DOHH2 (cell line): ENCODE measurements around the gene HIGD1B.

Source experiments
- H3F3A ChIP-seq: fragments of 200-600 bp; sonication (generic), shearing (Covaris generic); 2 replicates; pipeline ENCODE4 v1.6.0; 2016; ENCODE audit warnings: antibody characterized with exemption, mild to moderate bottlenecking; ENCODE audit not compliant: control insufficient read depth, insufficient read depth
- H3K27ac ChIP-seq: fragments of 200-600 bp; sonication (generic); 2 replicates; pipeline ENCODE4 v1.5.1; 2014; ENCODE audit warnings: low read depth, mild to moderate bottlenecking, low read length, moderate library complexity
- H3K27me3 ChIP-seq: fragments of 200-600 bp; sonication (generic); 2 replicates; pipeline ENCODE4 v1.6.1; 2014; ENCODE audit warnings: mild to moderate bottlenecking, low read length, mixed read lengths; ENCODE audit not compliant: control insufficient read depth
- H3K36me3 ChIP-seq: fragments of 200-600 bp; sonication (generic); 2 replicates; pipeline ENCODE4 v1.6.1; 2014; ENCODE audit warnings: mild to moderate bottlenecking, low read length, moderate library complexity, mixed read lengths; ENCODE audit not compliant: control insufficient read depth
- H3K4me1 ChIP-seq: fragments of 200-600 bp; sonication (generic); 2 replicates; pipeline ENCODE4 v1.6.1; 2014; ENCODE audit warnings: mild to moderate bottlenecking, low read length, mixed read lengths; ENCODE audit not compliant: control insufficient read depth
- H3K4me2 ChIP-seq: fragments of 200-600 bp; sonication (generic); 2 replicates; pipeline ENCODE4 v1.6.0; 2014; ENCODE audit warnings: mild to moderate bottlenecking, low read length, moderate library complexity
- H3K4me3 ChIP-seq: fragments of 200-600 bp; sonication (generic); 2 replicates; pipeline ENCODE4 v1.5.1; 2014; ENCODE audit warnings: mild to moderate bottlenecking, low read length, mixed read lengths
- H3K79me2 ChIP-seq: fragments of 200-600 bp; sonication (generic); 2 replicates; pipeline ENCODE4 v1.6.1; 2014; ENCODE audit warnings: mild to moderate bottlenecking, low read length, mixed read lengths; ENCODE audit not compliant: control insufficient read depth
- H3K9me2 ChIP-seq: fragments of 200-600 bp; sonication (generic); replicated peaks from 2 replicates; pipeline ENCODE4 v1.6.1; 2014; ENCODE audit warnings: mild to moderate bottlenecking, low read length, mixed read lengths; ENCODE audit not compliant: control insufficient read depth
- H3K9me3 ChIP-seq: fragments of 200-600 bp; sonication (generic); 2 replicates; pipeline ENCODE4 v1.6.1; 2014; ENCODE audit warnings: antibody characterized with exemption, low read length, mixed read lengths; ENCODE audit not compliant: control insufficient read depth, insufficient read depth
- H4K20me1 ChIP-seq: fragments of 200-600 bp; sonication (generic); 2 replicates; pipeline ENCODE4 v1.6.0; 2014; ENCODE audit warnings: low read depth, mild to moderate bottlenecking, antibody characterized with exemption, low read length, moderate library complexity; ENCODE audit not compliant: control insufficient read depth, insufficient read depth
- EZH2phosphoT487 ChIP-seq: fragments of 200-600 bp; sonication (generic); IDR thresholded peaks from 2 replicates; pipeline ENCODE4 v1.6.1; 2017; ENCODE audit warnings: borderline replicate concordance, mild to moderate bottlenecking, antibody characterized with exemption, low read length, moderate library complexity, mixed read lengths
- TF ChIP-seq, protein P1 (sequence below): fragments of 200-600 bp; sonication (generic); IDR thresholded peaks from one replicate; pipeline ENCODE4 v1.5.1; 2014; ENCODE audit warnings: antibody characterized with exemption, mild to moderate bottlenecking, low read depth, low read length; ENCODE audit not compliant: poor library complexity, severe bottlenecking

HIGD1B gene

DNA sequence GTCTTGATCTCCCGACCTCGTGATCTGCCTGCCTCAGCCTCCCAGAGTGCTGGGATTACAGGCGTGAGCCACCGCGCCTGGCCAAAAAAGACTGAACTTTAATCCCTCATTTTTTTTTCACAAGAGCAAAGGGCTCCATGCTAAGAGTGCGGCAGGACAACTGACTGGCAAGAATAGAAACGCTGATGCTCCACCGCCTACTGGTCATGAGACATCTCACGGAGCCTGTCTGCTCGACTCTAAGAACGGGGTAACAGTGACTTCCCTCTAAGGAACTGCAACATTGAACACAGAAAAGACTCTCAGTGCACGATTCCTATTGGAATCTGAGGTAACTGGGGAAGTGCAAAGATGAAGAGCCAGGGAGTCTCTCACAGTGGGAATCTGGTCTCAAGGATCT is 23.9 kb downstream of the HIGD1B start:
- Histone ChIP-seq H3K27me3 (no peaks in the 10 kb centered on the region), H3K4me1 (no peaks in the 10 kb centered on the region), H3K9me3 (no peaks in the 10 kb centered on the region), H3K4me2 (no peak overlapping the region), H4K20me1 (no peaks in the 10 kb centered on the region), H3F3A (peaks cover 3% of the 10 kb centered on the region; the same call in 1 of the 2 replicates), H3K27ac (no peak overlapping the region), H3K9me2 (no peaks in the 10 kb centered on the region), H3K79me2 (no peaks in the 10 kb centered on the region), H3K36me3 (peaks cover 83% of the 10 kb centered on the region), H3K4me3 (no peak overlapping the region)
- TF ChIP-seq EZH2phosphoT487 = no peak
- TF ChIP-seq, protein P1, sequence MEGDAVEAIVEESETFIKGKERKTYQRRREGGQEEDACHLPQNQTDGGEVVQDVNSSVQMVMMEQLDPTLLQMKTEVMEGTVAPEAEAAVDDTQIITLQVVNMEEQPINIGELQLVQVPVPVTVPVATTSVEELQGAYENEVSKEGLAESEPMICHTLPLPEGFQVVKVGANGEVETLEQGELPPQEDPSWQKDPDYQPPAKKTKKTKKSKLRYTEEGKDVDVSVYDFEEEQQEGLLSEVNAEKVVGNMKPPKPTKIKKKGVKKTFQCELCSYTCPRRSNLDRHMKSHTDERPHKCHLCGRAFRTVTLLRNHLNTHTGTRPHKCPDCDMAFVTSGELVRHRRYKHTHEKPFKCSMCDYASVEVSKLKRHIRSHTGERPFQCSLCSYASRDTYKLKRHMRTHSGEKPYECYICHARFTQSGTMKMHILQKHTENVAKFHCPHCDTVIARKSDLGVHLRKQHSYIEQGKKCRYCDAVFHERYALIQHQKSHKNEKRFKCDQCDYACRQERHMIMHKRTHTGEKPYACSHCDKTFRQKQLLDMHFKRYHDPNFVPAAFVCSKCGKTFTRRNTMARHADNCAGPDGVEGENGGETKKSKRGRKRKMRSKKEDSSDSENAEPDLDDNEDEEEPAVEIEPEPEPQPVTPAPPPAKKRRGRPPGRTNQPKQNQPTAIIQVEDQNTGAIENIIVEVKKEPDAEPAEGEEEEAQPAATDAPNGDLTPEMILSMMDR = no peak

DNA sequence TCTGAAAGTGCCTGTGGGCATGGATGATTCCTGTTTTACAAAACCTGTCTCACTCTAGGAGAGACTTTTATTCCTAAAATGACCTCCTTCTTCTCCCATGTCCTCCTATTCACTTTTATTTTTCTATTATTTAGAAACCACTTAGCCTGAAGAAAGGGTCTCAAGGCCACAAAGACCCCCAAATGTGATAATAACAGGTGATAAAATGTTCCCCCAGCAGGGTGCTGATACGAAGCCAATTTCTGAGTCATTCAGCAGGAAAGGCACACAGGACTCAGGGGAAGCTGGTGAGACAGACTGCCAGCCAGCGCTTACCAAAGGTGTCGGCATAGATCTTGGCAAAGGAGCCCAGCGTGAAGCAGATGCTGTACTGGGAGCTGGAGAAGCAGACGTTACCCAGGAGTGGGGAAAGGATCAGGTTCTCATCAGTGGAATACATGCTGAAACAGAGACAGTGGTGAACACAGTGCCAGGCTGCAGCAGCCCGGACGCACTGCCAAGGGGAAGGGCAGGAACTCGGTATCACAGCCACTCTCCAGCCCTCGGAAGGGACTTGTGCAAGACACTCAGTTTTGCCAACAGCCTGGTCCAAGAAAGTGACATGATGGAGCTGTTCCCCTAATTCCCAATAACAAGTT is 24.6 kb downstream of the HIGD1B start:
- no peaks in the 10 kb centered on the region for H3F3A ChIP-seq
- H3K9me3 ChIP-seq = no peaks in the 10 kb centered on the region
- H3K27ac ChIP-seq = no peak overlapping the region
- H3K79me2 ChIP-seq = no peaks in the 10 kb centered on the region
- no peaks in the 10 kb centered on the region for H4K20me1 ChIP-seq
- H3K9me2 ChIP-seq = no peaks in the 10 kb centered on the region
- H3K27me3 ChIP-seq = no peaks in the 10 kb centered on the region
- TF ChIP-seq, protein P1 = no peak
- TF ChIP-seq EZH2phosphoT487 = no peak
- no peak overlapping the region for H3K4me3 ChIP-seq
- H3K4me1 ChIP-seq = no peaks in the 10 kb centered on the region
- peaks cover 83% of the 10 kb centered on the region for H3K36me3 ChIP-seq
- no peak overlapping the region for H3K4me2 ChIP-seq

DNA sequence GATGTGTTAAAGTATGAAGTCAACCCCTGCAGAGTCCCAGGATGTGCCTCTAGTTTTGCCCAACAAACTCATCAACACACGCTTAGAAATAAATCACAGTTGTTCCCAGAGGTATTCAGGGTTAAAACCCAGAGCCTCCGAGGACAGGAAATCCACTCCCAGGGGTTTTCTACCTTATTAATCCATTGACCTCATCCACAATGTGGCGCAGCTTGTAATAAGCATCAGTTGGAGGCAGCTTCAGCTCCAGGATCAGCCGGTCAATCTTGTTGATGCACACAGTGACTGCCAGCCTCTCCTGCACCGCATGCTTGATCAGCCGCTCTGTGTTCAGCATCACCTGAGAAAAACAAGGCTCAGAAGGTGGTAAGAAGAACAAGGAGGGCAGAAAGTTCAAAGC is 28.1 kb downstream of the HIGD1B start:
- Histone ChIP-seq H3K27me3 (no peaks in the 10 kb centered on the region), H3K4me3 (no peak overlapping the region), H3K36me3 (peaks cover 84% of the 10 kb centered on the region), H4K20me1 (no peaks in the 10 kb centered on the region), H3K79me2 (no peaks in the 10 kb centered on the region), H3K27ac (no peak overlapping the region), H3K4me1 (no peaks in the 10 kb centered on the region), H3F3A (peaks cover 2% of the 10 kb centered on the region), H3K9me3 (no peaks in the 10 kb centered on the region), H3K4me2 (no peak overlapping the region), H3K9me2 (no peaks in the 10 kb centered on the region)
- TF ChIP-seq, protein P1 = no peak
- TF ChIP-seq EZH2phosphoT487 = no peak
